HG03175 (cell line): ENCODE measurements around the gene NSA2.

Experiments used
- ATAC-seq: cut with Tn5 transposase; IDR thresholded peaks from one replicate; pipeline ENCODE4 v1.9.1; 2021; ENCODE audit warnings: mild to moderate bottlenecking, moderate library complexity; ENCODE audit not compliant: unreplicated experiment

Gene NSA2

GRCh38 chr5:74810915-74811314, 43.9 kb downstream of the NSA2 start:
- ATAC-seq: no peak

GRCh38 chr5:74816875-74817274, 49.8 kb downstream of the NSA2 start:
- ATAC-seq: no peak

- no peak for ATAC-seq
These were observed 55.2 kb downstream of the NSA2 start for GRCh38 chr5:74822288-74822687.

- no peak for ATAC-seq
These were observed 62.4 kb downstream of the NSA2 start for GRCh38 chr5:74829413-74829812.
